Loucy (cell line): ENCODE measurements around the gene KRTAP2-3.
"Not testable (repeated sequence)": the region's sequence is repeated elsewhere in the genome, so short reads cannot be mapped to it uniquely, and the experiment has no call there.

Experiments used
- EZH2phosphoT487 ChIP-seq: fragments of 200-600 bp; IDR thresholded peaks from 2 replicates; pipeline ENCODE4 v1.6.1; 2018; ENCODE audit warnings: antibody characterized with exemption, mild to moderate bottlenecking, moderate library complexity, borderline replicate concordance
- TF ChIP-seq, protein P1 (sequence below): fragments of 200-600 bp; sonication (generic); conservative IDR thresholded peaks from 2 replicates; pipeline ENCODE4 v1.5.1; 2014; ENCODE audit warnings: mild to moderate bottlenecking, antibody characterized with exemption, low read length

DNA sequence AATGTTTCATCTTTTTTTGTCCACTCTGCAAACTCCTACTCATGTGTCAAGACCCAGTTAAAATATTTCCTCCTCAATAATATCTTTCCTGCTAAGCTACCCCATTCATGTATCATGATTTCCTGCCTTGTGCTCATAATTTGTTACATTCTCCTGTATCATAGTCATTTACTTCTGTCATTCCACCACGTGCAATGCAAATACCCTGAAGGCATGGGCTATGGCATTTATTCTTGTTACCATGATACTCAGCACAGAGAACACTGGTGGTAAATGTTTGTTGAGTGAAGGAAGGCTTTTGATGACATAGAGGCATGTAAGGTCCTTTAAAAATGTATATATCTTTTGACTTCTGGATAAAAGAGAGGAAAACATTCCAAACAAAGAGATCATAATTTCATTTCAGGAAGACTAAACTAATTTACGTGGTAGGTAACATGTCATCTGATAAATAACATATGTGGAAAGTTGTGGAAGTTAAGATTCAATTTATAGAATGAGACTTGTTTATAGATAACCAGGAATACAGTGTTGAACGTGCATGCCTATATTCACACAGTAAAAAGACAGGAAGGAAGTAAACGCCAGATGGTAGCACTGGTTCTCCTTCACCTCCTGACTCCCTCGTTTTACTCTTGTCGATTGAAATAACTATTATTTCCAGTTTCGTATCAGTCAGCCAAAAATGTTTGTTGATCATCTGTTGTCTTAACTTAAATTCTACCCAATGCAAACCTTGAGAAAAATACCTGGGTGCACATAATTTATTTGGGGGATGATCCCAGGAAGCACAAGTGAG, 40.0 kb upstream of the KRTAP2-3 start:
- TF ChIP-seq, protein P1, sequence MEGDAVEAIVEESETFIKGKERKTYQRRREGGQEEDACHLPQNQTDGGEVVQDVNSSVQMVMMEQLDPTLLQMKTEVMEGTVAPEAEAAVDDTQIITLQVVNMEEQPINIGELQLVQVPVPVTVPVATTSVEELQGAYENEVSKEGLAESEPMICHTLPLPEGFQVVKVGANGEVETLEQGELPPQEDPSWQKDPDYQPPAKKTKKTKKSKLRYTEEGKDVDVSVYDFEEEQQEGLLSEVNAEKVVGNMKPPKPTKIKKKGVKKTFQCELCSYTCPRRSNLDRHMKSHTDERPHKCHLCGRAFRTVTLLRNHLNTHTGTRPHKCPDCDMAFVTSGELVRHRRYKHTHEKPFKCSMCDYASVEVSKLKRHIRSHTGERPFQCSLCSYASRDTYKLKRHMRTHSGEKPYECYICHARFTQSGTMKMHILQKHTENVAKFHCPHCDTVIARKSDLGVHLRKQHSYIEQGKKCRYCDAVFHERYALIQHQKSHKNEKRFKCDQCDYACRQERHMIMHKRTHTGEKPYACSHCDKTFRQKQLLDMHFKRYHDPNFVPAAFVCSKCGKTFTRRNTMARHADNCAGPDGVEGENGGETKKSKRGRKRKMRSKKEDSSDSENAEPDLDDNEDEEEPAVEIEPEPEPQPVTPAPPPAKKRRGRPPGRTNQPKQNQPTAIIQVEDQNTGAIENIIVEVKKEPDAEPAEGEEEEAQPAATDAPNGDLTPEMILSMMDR, result not testable (repeated sequence)
- not testable (repeated sequence) for TF ChIP-seq EZH2phosphoT487
